HG03097 (cell line): ENCODE data around the gene HACD2.
"Not testable (repeated sequence)": the region's sequence is repeated elsewhere in the genome, so short reads cannot be mapped to it uniquely, and the experiment has no call there.

Source experiments
- ATAC-seq: cut with Tn5 transposase; IDR thresholded peaks from one replicate; pipeline ENCODE4 v1.9.1; 2021; ENCODE audit not compliant: unreplicated experiment, low FRiP score

Gene HACD2

GRCh38 chr3:123487063-123487462 is 97.8 kb downstream of the HACD2 start:
- ATAC-seq, result not testable (repeated sequence)

- no peak for ATAC-seq
Observed at GRCh38 chr3:123486460-123486859, 98.4 kb downstream of the HACD2 start.

- ATAC-seq, result no peak
Observed at GRCh38 chr3:123485551-123485950, 99.3 kb downstream of the HACD2 start.

- no peak for ATAC-seq
Observed at GRCh38 chr3:123483146-123483545, 101.7 kb downstream of the HACD2 start.

- ATAC-seq, result no peak
Observed at GRCh38 chr3:123481722-123482457, 103.0 kb downstream of the HACD2 start.

- no peak for ATAC-seq
Observed at GRCh38 chr3:123481071-123481470, 103.8 kb downstream of the HACD2 start.

GRCh38 chr3:123480428-123480827 is 104.4 kb downstream of the HACD2 start:
- ATAC-seq, result no peak

GRCh38 chr3:123479891-123480290 is 105.0 kb downstream of the HACD2 start:
- no peak for ATAC-seq

GRCh38 chr3:123478314-123478713 is 106.5 kb downstream of the HACD2 start:
- no peak for ATAC-seq

GRCh38 chr3:123476967-123477750 is 107.7 kb downstream of the HACD2 start:
- ATAC-seq, result no peak

- ATAC-seq, result no peak
Observed at GRCh38 chr3:123475786-123476185, 109.1 kb downstream of the HACD2 start.

GRCh38 chr3:123471106-123471505 is 113.7 kb downstream of the HACD2 start:
- ATAC-seq, result no peak

GRCh38 chr3:123469323-123469995 is 115.4 kb downstream of the HACD2 start:
- ATAC-seq, result no peak

GRCh38 chr3:123467046-123467445 is 117.8 kb downstream of the HACD2 start:
- ATAC-seq, result no peak

GRCh38 chr3:123464211-123464610 is 120.6 kb downstream of the HACD2 start:
- no peak for ATAC-seq

- no peak for ATAC-seq
Observed at GRCh38 chr3:123459862-123460261, 125.0 kb downstream of the HACD2 start.

GRCh38 chr3:123458255-123458654 is 126.6 kb downstream of the HACD2 start:
- ATAC-seq, result no peak

GRCh38 chr3:123457841-123458240 is 127.0 kb downstream of the HACD2 start:
- no peak for ATAC-seq

GRCh38 chr3:123453675-123454074 is 131.2 kb downstream of the HACD2 start:
- ATAC-seq, result no peak

- no peak for ATAC-seq
Observed at GRCh38 chr3:123451186-123451585, 133.7 kb downstream of the HACD2 start.

GRCh38 chr3:123449997-123450604 is 134.8 kb downstream of the HACD2 start:
- ATAC-seq, result no peak
